Eye (tissue), 1 donor: ENCODE results near the gene TRIM62.

Experiments
- DNase-seq: peaks from one replicate; pipeline ENCODE4 v3.0.0-alpha.2; 2015

TRIM62 gene

DNA sequence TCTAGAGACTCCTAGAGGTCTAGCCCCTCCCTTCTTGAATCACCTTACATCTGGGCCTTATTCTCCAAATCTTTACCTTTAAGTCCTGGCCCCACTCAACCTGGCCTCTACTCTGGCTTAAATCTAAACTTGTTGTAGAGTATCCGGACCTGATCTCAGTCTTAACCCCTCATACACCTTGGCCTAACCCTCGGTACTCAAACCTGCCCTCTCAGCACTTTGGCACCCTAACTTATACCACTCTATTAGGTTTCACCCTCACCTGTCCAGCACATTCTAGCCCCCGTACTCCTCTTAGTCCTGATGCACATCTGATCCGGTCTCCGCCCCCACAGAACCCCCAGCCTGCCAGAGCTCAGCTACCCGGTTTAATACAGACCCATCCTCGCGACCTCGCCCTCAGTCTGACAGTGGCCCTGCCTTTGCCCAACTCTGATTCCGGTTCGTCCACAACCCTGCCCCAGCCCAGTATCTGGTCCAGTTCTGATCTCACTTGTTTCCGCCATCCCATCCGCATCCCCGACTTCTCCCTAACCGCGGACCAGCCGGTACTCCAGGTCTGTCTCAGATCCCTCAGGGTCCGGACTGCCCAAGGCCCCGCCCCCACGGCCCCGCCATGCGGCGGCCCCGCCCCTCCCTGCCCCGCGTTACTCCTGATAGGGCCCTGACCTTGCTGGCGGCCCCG lies 1.5 kb downstream of the TRIM62 start:
- no peak for DNase-seq

DNA sequence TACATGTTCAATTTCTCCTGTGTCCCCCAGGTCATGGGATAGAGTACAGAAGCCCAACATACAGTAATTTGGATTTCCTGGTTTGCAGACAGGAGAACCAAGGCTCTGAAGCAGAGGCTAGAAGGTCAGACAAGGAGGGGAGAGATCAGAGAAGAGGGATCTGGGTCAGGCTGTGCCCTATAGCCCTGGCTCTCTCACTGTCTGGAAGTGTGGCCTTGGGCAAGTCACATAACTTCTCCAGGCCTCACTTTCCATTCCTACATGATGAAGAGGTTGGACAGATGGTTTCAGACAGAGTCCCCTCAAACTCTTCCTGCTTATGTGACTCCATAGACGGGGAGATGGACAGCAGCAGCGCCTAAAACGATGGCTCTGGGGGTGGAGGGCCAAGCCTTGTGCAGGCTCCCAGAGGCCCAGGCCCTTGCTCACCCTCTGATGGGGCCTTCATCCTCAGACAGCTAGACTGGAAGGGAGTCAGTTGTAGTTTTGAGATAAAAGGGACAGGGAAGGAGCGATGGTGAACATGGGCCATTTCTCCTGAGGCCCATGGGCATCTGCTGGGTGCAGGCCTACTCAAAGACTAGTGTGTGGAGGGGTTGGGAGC lies 2.9 kb downstream of the TRIM62 start:
- no peak for DNase-seq

DNA sequence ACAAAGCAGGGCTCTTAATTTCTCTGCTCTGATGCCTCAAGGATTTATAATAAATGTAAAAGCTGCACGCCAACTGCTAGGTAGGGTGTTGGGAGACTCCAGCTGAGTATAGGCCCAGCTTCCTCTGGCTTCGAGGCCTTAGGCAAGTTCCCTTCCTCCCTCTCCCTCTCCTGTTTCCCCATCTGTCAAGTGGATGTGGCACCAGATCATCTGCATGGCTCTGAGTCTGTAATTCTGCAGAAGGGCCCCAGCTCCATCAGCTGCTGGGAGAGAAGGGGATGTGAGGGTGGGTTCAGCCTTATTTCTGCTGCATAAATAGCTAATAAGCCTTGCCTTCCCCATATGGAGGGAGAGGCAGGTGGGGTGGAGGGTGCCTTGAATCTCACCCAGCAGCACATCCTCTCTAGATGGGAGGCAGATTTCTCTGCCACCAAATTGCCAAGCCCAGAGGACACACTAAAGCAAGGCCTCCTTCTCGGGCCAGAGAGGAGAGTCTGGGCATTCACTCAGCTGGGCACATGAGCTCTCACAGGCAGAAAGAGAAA lies 3.8 kb downstream of the TRIM62 start:
- no peak for DNase-seq

DNA sequence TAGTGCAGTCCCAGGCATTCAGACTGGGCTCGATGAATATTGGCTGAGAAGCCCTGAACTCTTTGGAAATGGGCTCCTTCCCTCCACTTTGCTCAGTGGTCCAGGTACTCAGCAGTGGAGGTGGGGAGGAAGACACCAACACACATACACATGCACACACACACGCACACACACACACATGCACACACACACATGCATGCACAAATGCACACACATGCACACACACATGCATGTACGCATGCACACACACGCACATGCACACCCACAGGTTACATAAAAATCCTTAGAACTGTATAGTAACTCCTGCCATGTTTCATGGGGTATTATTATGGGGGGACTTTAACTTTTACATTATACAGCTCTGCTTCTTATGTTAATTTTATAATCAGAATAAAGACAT lies 5.0 kb downstream of the TRIM62 start:
- DNase-seq = no peak

DNA sequence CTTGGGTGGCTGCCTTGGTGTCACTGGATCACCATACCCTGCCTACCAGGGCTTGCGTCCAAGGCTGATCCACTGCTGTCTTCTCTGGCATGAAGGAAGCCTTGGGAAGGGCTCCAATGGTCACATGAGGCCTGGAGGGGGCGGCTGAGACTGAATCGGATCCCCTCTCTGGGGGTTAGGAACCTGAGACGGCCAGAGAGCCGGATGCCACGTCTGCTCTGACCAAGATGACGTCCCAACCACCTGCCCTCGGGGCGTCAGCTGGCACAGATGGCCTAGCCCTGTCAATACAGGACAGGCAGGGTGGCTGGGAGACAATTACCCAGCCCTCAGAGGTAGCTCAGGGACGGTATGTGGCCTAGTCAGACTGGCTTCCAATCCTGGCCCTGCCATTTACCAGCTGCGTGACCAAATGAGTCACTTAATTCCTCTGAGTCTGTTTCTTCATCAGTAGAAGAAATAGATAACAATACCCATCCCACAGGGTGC lies 5.4 kb downstream of the TRIM62 start:
- peak; percentile 73 for DNase-seq

DNA sequence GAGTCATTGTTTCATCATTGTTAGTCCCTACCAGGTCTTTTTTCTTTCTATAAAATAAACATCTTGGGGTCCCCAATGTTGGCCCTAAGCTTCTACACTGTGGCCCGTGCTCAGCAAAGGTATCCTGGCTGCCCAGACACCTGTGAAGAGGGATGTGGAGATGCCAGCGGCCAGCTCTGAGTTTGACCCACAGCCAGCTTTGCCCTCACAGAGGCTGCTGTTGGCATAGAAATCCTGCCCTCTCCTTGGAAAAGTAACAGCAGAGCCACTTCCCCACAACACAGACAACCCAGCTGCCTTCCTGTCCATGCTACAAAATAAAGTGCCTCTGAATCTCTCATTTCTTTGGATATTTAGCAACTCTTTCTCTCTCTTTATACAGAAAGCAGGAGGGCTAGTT lies 6.0 kb downstream of the TRIM62 start:
- DNase-seq = no peak

DNA sequence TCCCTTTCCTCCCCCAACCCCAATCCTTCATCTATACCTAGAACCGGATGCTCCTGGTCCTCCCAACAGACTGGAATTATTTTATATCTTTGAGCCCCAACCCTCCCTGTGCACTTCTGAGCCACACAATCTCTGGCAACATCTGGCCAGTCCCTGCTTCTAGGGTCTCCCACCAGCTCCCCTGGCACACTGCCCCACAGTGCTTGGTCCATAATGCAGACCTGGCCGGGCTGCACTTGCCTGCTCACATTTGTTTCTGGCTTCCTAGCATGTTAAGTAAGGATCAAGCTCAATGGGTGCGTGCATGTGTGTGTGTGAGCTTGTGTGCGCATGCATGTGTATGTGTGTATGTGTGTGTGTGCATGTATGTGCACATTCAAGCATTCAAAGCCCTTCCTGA lies 8.8 kb downstream of the TRIM62 start:
- DNase-seq = no peak

DNA sequence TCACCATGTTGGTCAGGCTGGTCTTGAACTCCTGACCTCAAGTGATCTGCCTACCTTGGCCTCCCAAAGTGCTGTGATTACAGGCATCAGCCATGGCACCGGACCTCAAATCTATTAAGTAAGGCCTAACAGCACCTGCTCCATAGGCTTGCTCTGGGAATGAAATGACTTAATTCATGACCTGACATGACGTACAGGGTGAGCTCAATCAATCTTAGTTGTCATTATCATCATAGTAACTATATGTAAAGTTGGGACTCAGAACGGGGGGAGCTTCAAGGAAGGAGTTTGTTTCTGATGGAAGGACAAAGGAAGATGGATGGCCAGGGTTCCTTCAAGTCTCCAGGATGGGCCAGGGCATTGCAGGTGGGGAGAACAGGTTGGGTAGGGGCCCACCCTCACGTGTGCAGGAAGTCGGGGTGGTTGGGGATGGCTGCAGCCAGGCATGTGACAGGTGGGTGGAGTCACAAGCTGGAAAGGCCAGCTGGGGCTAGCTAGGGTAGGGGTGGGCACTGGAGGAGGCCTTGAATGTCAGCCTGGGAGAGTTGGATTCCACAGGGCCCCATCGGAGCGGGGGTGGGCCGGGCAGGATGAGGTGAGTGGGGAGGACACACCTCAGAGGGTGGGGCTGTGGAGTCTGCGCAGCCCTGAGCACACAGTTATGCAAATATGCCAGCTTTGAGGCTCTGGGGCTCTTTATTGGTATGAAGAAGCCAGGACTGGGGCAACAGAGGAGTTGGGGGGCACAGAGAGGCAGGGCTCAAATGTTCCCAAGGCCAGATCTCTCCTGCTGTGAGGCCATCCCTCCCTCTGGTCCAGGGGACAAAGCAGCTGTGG lies 9.6 kb downstream of the TRIM62 start:
- no peak for DNase-seq

DNA sequence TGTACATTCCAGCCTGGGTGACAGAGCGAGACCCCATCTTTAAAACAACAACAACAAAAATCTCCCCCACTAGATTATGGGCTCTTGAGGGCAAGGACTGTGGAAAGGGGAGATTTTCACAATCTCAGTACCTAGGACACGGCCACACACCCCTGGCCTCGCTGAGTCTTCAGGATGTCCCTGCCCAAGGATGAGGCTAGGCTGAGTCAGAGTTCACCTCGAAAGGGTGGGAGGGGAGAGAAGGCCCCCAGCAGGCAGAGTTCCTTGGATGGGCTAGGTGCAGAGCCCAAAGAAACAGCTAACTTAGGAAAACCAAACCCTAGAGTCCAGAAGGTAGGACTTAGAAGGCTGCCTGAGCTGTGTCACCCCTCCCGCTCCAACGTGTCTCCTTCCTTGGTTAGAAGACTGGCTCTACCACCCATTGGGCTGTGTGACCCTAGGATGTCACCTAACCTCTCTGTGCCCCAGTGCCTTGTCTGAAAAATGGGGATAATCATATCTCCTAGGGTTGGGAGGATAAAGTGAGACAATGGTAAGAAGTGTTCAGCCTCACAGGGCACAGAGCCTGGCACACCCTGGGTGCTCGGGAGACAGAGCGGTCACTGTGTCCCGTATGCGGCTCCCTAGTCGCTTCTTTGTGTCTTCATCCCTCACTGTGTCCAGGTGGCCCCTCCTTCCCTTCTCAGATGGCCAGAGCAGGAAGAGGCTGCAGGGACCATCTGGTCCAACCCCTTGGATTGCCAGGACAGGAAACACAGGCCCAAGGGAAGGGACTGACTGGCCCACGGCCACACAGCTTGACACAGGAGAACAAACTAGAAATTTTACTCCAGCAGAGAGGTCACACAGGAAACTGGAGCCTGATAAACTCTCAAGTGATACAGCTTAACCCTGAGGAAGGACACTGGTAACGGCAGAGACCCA lies 11.2 kb downstream of the TRIM62 start:
- DNase-seq = no peak

DNA sequence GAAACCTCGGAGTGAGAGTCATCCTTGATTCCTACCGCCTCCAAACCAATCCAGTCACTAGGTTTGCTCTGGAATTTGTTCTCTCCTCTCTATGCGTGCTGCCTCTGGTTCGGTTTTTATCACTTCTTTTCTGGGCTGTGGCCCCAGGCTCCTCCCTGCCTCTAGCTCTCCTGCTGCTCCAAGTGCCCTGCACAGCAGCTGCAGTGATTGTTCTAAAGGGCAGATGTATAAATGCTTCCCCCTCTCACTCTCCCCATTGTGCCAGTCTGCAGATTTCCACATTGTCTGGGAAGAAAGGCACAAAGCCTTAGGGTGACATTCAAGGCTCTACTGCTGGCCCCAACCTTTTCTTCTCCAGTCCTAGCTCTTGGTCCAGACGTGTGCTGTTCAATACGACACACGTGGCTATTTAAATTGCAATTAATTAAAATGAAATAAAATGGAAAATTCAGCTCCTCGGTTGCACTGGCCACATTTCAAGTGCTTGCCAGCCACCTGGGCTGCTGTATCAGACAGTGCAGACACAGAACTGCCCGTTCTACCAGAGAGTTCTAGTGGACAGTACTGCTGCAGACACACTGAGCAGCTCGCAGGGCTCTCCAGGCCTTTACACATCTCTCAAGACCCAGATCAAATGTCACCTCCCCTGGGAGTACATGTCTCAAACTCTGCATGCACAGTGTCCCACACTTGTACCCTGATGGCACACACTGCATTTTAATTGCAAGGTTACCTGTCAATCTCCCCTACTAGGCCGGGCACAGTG lies 12.4 kb downstream of the TRIM62 start:
- DNase-seq = peak; percentile 49

DNA sequence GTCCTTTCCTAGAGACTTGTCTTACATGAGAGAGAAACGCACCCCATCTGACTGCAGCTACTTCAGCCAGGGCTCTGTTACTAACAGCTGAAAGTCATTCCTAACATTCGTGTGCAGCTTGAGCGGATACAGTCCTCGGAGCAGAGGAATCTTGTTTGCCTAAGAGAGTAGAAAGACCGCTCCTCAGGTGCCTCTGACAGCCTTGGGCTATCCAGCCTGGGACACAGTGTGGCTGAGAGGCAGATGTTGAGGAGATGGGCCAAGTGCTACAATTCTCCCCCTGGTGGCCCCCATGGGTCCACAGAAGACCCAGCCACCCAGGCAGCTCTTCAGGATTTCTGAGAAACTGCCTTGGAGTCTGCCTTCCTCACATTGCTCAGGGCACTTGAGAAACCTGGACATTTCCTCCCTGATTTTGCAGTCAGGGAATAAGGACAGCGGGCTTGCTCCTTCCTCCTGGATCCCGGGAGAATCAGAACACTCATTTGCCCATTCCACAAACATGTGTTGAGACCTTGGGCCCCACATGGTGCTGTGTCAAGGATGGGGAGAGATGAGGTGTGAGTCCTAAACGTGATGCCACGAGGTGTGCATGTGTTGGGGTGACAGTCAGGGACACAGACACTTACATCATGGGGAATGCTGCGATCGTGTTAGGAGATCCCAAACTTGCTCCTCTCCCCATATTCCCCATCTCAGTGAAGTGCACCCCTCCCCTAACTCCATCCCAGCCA lies 13.1 kb downstream of the TRIM62 start:
- peak; percentile 37 for DNase-seq

DNA sequence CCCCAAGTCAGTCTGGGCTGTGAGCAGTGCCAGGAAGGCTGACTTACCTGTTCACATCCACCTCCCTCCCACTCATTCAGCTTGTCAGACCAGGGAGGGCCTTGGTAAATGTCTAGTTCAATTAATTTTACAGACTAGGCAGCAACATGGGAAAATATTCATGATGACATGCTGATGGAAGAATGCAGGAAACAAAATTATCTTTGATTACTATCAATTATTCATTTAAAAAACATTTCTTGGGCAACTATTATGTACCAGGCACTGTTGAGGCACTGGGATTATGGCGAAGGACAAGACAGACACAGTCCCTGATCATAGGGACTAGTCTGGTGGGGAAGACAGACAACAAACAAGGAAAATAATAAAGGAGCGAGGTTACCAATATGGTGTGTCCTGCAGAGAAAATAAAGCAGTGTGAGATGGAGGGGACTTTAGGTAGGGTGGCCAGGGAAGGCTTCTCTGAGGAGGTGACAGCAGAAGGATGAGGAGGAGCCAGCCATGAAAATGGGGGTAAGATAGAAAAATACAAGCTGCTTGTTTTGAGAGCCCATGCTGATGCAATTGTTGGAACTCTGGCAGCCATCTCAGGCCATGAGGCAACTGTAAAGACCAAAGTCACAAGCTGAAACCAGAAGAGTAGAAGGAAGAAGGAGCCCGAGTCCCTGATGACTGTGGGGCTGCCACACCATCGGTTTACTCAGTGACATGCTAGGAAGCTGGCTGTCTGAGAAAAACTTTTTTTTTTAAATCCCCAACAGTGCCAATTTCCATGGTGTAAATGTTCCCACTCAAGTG lies 14.0 kb downstream of the TRIM62 start:
- DNase-seq = no peak

DNA sequence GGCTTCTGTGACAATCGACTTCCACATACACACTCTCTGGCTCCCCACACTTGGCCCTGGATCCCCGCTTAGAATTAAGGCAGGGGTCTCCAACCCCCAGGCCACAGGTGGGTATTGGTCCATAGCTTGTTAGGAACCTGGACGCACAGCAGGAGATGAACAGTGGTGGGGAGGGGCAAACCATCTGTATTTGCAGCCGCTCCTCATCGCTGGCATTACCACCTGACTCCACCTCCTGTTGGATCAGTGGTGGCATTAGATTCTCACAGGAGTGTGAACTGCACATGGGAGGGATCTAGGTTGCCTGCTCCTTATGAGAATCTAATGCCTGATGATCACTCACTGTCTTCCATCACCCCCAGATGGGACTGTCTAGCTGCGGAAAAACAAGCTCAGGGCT lies 16.0 kb downstream of the TRIM62 start:
- no peak for DNase-seq

DNA sequence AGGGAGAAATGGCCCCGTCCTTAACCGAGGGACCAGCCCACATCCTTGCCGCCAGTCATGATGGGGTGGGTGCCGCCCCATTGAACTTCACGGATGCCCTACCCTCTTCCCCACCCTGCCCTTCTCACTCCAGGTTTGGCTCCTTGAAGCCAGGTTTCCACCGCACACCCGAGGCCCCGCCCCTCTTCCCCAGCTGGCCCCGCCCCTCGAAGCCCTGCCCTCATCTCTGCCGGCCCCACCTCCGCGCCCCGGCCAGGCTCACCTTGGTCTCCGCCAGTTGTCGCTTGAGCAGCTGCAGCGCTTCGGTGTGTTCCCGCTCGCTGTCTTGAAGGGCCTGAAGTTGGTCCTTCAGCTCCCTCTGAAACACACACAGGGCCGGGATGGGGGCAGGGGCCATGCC lies 16.6 kb downstream of the TRIM62 start:
- DNase-seq = no peak

DNA sequence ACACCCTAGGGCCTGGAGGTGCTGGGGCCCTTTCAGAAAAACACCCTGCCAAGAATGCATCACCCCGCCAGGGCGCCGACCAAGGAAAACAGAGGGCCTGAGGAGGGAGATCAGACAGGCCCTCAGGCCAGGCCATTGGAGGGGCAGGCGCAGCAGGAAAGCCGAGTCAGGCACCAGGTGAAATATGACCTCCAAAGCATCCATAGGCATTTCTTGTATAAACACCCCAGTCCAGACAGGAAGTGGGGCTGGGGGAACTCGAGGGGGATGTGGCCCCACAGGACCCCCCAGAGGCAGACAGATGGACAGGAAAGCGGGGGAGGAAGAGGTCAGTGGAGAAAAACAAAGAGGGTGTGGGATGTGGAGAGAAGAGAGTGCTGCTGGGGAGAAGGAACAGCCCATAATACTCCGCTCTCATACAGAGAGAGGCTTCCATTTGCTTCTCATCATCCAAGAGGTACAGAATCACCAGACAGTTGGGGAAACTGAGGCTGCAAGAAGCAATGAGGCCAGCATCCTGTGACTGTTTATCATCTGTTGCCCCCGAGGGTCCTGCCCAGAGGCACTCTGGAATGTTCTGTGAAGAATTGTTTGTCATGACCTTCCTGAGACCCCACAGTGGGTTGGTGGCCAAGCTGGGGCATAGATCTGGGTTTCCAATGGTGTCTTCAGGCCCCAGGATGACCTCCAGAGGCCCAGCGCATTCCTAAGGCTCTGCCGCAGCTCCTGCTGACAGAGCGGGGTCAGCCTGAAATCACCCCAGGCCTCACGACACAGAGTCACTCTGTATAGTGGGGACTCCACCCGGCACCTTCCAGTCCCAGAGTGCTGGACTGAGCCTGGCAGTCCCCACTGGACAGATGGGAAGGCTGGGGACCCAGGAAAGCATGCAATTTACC lies 18.0 kb downstream of the TRIM62 start:
- peak; percentile 63 for DNase-seq

DNA sequence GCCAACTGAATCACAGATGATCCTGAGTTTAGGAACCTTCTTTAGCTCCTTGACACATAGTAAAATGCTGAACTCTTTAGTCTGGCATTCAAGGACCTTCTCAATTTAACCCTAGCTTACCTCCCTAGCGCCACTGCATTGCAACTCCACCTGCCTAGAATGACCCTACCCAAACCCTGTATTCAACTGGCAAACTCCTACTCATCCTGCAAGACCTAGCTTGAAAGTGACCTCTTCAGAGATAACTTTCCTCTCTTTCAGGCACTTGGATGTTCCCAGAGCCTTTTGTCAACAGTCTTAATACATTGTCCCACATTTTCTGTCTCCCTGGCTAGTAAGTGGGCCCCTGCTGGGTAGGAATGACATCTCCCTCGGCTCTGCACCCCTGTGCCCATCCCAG lies 19.7 kb downstream of the TRIM62 start:
- no peak for DNase-seq

DNA sequence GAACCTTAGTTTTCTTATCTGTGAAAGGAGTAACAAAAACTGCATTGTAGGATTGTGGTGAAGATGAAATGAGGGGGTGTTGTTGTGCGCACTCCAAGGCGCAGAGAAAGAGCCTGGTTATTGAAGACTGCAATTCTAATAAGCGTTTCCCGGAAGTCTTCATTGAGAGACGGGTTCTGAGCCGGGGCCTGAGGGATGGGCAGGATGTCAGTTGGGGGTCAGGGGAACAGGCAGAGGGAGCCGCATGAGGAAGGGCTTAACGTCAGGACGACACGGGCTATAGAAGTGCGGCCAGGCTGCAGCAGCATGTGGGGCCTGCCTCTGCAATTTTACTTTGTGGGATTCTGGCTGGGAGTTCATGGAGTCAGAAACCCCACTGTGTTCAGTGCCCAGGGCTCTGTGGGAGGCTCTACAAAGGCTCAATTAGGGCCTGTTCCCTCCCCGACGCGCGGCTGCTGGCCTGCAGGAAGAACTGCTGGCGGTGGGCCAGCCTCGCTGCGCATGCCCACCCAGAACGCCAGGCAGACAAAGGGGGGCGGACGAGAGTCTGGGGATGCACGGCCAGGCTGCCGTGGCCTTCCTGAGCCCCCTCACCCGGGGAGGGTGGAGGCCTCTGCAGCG lies 20.7 kb downstream of the TRIM62 start:
- DNase-seq = peak; percentile 95

DNA sequence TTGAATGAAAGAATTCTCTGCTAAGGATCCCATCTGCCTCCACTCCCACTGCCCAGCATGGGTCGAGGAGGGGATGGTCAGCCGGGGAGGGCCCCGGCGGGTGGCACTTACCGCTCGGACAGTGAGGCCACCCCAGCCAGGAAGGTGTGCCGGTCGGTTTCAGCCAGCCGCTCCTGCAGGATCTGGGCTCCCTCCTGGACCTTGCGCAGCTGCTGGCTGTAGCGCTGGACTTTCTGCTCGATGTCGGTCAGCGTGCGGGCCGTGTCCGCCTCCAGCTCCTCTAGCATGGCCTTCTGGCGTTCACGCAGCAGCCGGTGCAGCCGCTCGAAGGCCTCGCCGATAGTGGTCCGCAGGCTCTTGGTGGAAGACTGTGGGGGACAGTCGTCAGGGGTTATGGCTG lies 22.3 kb downstream of the TRIM62 start:
- peak; percentile 43 for DNase-seq

DNA sequence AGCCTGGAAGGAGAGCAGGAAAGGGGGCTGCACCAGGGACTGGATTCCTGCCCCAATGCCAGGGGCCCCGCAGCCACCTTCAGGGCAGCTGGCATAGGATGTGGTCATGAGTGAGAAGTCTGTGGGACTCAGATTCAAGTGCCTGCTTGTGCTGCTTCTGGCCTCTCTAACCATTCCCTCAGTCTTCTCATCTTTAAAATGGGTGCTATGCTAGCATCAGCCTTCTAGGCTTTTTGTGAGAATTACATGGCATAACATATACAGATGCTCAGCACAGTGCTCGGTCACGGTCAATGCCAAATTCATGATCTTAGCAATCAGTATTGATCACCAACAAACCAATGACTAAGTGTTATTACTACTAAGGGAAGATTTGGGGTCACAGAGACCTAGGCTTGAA lies 23.5 kb downstream of the TRIM62 start:
- DNase-seq = no peak
